MM.1S (cell line): ENCODE data around the gene CCDC85B.
A peak's percentile ranks its signal among the peaks of the same experiment; 100 is the strongest.

Experiments
- DNase-seq: peaks from one replicate; pipeline ENCODE4 v3.0.0-alpha.2; 2015
- H2AFZ ChIP-seq: fragments of 300-600 bp; sonication (generic); 2 replicates; pipeline ENCODE4 v1.6.0; 2016; ENCODE audit warnings: antibody characterized with exemption, low read length
- H3F3A ChIP-seq: fragments of 300-600 bp; sonication (generic); 2 replicates; pipeline ENCODE4 v1.6.1; 2016; ENCODE audit warnings: mild to moderate bottlenecking, antibody characterized with exemption, low read length, moderate library complexity, mixed read lengths; ENCODE audit not compliant: insufficient read depth
- H3K27ac ChIP-seq: fragments of 300-600 bp; sonication (generic); 2 replicates; pipeline ENCODE4 v1.5.1; 2016; ENCODE audit warnings: mild to moderate bottlenecking, low read length
- H3K27me3 ChIP-seq: fragments of 300-600 bp; sonication (generic); replicated peaks from 2 replicates; pipeline ENCODE4 v1.6.0; 2016; ENCODE audit warnings: low read length; ENCODE audit not compliant: insufficient read depth
- H3K36me3 ChIP-seq: fragments of 300-600 bp; sonication (generic); replicated peaks from 2 replicates; pipeline ENCODE4 v1.6.1; 2016; ENCODE audit warnings: mild to moderate bottlenecking, low read length, mixed read lengths; ENCODE audit not compliant: insufficient read depth
- H3K4me1 ChIP-seq: fragments of 300-600 bp; sonication (generic); 2 replicates; pipeline ENCODE4 v1.6.1; 2016; ENCODE audit warnings: low read length, mixed read lengths
- H3K4me2 ChIP-seq: fragments of 300-600 bp; sonication (generic); 2 replicates; pipeline ENCODE4 v1.6.0; 2016; ENCODE audit warnings: low read depth, low read length
- H3K4me3 ChIP-seq: fragments of 300-600 bp; sonication (generic); 2 replicates; pipeline ENCODE4 v1.5.1; 2016; ENCODE audit warnings: low read length, mixed read lengths
- H3K79me2 ChIP-seq: fragments of 300-600 bp; sonication (generic); 2 replicates; pipeline ENCODE4 v1.6.1; 2016; ENCODE audit warnings: mixed run types, low read length, mixed read lengths
- H3K9ac ChIP-seq: fragments of 300-600 bp; sonication (generic); 2 replicates; pipeline ENCODE4 v1.6.1; 2016; ENCODE audit warnings: low read length, mixed read lengths
- H3K9me2 ChIP-seq: fragments of 300-600 bp; sonication (generic); replicated peaks from 2 replicates; pipeline ENCODE4 v1.6.1; 2016; ENCODE audit warnings: mild to moderate bottlenecking, low read length, mixed read lengths; ENCODE audit not compliant: insufficient read depth
- H3K9me3 ChIP-seq: fragments of 300-600 bp; sonication (generic); replicated peaks from 2 replicates; pipeline ENCODE4 v1.6.1; 2016; ENCODE audit warnings: mild to moderate bottlenecking, low read length, mixed read lengths; ENCODE audit not compliant: insufficient read depth
- H4K20me1 ChIP-seq: fragments of 300-600 bp; sonication (generic); 2 replicates; pipeline ENCODE4 v1.6.1; 2016; ENCODE audit warnings: mild to moderate bottlenecking, low read length, moderate library complexity, mixed read lengths; ENCODE audit not compliant: insufficient read depth
- CTCF ChIP-seq: fragments of 300-600 bp; sonication (generic); IDR thresholded peaks from 2 replicates; pipeline ENCODE4 v1.5.1; 2016; ENCODE audit warnings: antibody characterized with exemption, low read length, mixed read lengths
- EZH2 ChIP-seq: fragments of 300-600 bp; sonication (generic); optimal IDR thresholded peaks from 2 replicates; pipeline ENCODE3; 2017; ENCODE audit warnings: low read depth, mild to moderate bottlenecking, antibody characterized with exemption, low read length, mixed read lengths
- EZH2phosphoT487 ChIP-seq: fragments of 300-600 bp; sonication (generic); IDR thresholded peaks from 2 replicates; pipeline ENCODE4 v1.6.1; 2018; ENCODE audit warnings: antibody characterized with exemption, low read length

Gene CCDC85B

GRCh38 chr11:65871811-65872548 is 18.5 kb upstream of the CCDC85B start:
- H3K9me3 ChIP-seq = no peaks in the 10 kb centered on the region
- no peaks in the 10 kb centered on the region for H3K9me2 ChIP-seq
- H3F3A ChIP-seq = no peaks in the 10 kb centered on the region; the same call in 1 of the 2 replicates
- DNase-seq = no peak
- no peak overlapping the region for H3K27ac ChIP-seq
- no peaks in the 10 kb centered on the region for H3K27me3 ChIP-seq
- H3K4me2 ChIP-seq = no peak overlapping the region
- H3K4me1 ChIP-seq = 0 out of 2 replicates have a peak, but pooled peaks cover 4% of the 10 kb centered on the region
- no peak overlapping the region for H3K9ac ChIP-seq
- no peak overlapping the region for H3K4me3 ChIP-seq
- no peaks in the 10 kb centered on the region for H3K36me3 ChIP-seq
- H3K79me2 ChIP-seq = no peaks in the 10 kb centered on the region
- no peak overlapping the region for H2AFZ ChIP-seq
- TF ChIP-seq EZH2phosphoT487 (no peak), CTCF (no peak), EZH2 (no peak)
- no peaks in the 10 kb centered on the region for H4K20me1 ChIP-seq

- Histone ChIP-seq H4K20me1 (no peaks in the 10 kb centered on the region), H3K9me2 (no peaks in the 10 kb centered on the region), H3K36me3 (no peaks in the 10 kb centered on the region), H3K79me2 (no peaks in the 10 kb centered on the region), H2AFZ (peak within 1 kb of the TSS; percentile 90), H3K27me3 (no peaks in the 10 kb centered on the region), H3K4me1 (0 out of 2 replicates have a peak, but pooled peaks cover 4% of the 10 kb centered on the region), H3K27ac (peak within 1 kb of the TSS; percentile 40; the same call in 1 of the 2 replicates), H3K4me3 (peak within 1 kb of the TSS; percentile 73), H3F3A (no peaks in the 10 kb centered on the region), H3K4me2 (peak within 1 kb of the TSS; percentile 97), H3K9ac (peak within 1 kb of the TSS; percentile 50; the same call in 1 of the 2 replicates), H3K9me3 (no peaks in the 10 kb centered on the region)
- TF ChIP-seq EZH2phosphoT487 (no peak), EZH2 (no peak), CTCF (no peak)
- no peak for DNase-seq
Measured at GRCh38 chr11:65872586-65873317, 17.7 kb upstream of the CCDC85B start, which contains the start of gene EFEMP2. EFEMP2 (minus strand) TSS chr11:65872800; CDS start chr11:65872354, 446 bp downstream.

GRCh38 chr11:65873318-65874156 is 16.9 kb upstream of the CCDC85B start:
- peak overlapping the region; percentile 90 for H2AFZ ChIP-seq
- H3K36me3 ChIP-seq = no peaks in the 10 kb centered on the region
- H3K9ac ChIP-seq = peak overlapping the region; percentile 50; the same call in 1 of the 2 replicates
- H3K4me2 ChIP-seq = peak overlapping the region; percentile 97
- TF ChIP-seq CTCF (no peak), EZH2 (no peak), EZH2phosphoT487 (no peak)
- no peaks in the 10 kb centered on the region for H3K9me3 ChIP-seq
- H3F3A ChIP-seq = no peaks in the 10 kb centered on the region
- H3K9me2 ChIP-seq = no peaks in the 10 kb centered on the region
- peak overlapping the region; percentile 73 for H3K4me3 ChIP-seq
- H3K27me3 ChIP-seq = no peaks in the 10 kb centered on the region
- H3K27ac ChIP-seq = peak overlapping the region; percentile 40; the same call in 1 of the 2 replicates
- H3K4me1 ChIP-seq = 0 out of 2 replicates have a peak, but pooled peaks cover 5% of the 10 kb centered on the region
- DNase-seq = peak; percentile 91
- H4K20me1 ChIP-seq = no peaks in the 10 kb centered on the region
- H3K79me2 ChIP-seq = no peaks in the 10 kb centered on the region
